ENCODE measurements around the gene TERB1.

TERB1 gene, protein sequence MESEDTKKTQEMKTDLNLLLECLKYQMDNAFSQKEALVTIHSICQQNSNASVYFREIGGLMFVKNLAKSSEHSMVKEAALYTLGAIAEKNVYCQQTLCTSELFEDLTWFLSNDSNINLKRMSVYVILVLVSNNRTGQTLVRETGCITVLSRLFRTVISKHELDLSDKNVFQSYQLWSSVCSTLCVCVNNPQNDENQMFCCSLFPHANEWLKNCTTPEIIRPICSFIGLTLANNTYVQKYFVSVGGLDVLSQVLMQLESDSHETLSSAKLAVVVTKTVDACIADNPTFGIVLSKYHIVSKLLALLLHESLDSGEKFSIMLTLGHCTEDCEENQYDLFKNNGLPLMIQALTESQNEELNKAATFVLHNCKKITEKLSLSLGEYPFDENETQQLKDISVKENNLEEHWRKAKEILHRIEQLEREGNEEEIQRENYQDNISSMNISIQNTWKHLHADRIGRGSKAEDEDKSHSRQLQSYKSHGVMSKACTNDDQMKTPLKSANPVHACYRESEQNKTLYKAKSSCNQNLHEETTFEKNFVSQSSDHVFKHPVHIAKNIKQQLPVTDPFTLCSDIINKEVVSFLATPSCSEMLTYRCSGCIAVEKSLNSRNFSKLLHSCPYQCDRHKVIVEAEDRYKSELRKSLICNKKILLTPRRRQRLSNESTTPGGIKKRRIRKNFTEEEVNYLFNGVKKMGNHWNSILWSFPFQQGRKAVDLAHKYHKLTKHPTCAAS

DNA sequence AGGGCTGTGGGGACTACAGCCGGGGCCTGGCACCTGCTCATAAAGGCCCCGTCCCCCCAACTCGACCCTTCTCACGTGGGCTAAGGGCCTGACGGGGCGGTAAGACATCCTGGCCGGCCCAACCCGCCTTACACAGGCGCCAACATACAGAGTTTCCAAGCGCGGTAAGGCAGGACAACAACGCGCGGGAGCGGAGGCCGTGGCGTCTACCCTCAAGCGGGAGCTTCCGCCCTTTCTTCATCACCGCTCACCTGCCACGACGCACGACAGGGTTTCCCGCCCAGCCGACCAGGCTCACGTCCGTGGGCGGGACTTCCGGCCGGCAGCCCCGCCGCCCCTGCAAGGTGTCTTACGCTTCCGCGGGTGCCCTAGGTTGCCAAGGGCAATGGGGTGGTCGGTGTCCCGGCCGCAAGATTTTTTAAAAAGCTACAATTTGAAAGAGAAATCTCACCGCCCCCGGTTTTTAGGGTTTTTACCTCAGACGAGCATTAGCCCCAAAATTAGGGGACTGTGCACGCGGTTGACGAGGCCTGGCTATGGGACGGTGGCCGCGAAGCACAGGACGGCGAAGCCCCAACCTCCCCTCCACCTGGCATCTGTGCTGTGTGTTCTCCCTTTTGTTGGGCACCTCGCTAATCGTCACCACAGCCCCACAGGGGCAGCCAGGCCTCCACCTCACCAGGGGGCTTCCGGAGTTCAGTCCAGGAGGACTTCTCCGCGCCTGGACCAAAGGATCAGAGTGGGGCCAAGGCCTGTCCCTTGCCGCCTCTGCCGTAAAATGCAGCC, at the start of gene TERB1:
Gene TERB1, minus strand, starts transcription at position 265 of the 786 bp plus-strand sequence. CDS start 4,786 bp downstream, outside the sequence.
- no peak for DNase-seq (ENCODE audit: low read depth)

DNA sequence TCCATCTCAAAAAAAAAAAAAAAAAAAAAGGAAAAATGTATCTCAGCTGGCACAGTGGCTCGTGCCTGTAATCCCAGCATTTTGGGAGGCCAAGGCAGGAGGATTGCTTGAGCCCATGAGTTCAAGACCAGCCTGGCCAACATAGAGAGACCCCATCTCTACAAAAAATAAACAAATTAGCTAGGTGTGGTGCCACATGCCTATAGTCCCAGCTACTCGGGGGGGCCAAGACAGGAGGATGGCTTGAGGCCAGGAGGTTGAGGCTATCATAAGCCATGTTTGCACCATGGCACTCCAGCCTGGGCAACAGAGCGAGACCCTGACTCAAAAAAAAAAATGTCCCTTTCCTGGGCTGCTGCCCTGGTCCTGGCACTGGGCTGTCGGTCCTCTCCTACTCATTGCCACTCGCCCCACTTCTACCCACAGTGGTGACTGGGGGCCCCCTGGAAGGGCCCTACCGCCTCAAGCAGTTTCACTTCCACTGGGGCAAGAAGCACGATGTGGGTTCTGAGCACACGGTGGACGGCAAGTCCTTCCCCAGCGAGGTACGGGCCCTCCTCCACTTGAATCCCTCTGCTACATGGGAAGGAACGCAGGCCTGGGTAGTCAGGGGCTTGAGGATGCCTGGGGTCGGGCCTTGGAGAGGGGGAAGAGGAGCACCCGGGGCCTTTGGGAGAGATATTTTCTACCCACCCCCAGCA, 48.9 kb upstream of the TERB1 start:
- DNase-seq (ENCODE audit: low read depth): no peak

DNA sequence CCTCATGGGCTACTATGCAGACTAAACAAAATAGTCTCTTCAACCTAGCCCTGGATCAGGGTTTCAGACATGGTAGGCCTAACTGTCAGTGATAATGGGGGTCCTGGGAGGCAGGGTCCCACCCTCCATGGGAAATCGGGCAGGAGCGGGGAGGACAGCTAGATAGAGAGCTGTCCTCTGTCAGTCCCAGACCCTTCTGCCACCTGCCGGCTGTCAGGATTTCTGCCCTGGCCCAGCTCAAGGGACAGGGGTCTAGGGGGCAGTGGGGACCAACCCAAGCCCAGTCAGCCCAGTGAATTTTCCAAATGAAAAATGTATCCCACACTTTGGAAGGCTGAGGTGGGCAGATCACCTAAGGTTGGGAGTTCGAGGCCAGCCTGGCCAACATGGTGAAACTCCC, 48.2 kb upstream of the TERB1 start:
- DNase-seq (ENCODE audit: low read depth): no peak

DNA sequence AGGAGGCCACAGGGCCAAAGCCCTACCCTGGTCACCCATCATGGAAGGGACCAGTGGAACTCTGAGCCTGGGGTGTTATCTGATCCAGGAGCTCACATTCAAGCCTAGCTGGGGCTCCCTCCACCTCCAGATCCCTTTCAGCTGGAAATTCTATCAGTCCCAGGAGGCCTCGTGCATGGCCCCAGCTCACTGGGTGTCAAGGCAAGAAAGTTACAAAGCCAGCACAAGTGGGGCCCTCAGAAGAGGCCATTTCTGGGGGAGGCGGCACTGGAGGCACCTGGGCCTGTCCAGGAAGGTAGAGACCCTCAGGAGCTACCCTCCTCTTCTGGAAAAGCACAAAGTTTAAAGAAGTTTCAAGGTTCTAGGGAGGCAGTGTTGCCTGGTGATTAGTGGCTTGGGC, 47.6 kb upstream of the TERB1 start:
- no peak for DNase-seq (ENCODE audit: low read depth)

DNA sequence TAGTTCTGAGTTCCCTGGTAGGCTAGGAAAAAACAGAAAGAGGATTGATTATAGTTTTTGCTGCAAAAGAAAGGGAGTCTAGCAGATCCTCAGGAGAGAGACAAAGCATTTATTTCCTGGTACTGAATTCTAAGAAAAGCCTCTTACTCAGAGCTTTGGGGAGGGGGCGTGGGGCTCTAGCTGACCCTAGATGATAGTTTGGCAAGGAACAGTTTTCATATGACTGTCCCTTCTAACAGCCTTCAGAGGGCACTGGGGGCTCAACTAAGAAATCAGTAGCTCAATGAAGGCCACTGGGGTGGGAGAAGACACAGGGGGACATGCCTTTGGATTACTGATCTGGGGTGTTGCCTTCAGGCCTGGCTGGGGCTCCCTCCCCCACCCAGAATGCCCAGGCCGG, 46.8 kb upstream of the TERB1 start:
- DNase-seq (ENCODE audit: low read depth): no peak

DNA sequence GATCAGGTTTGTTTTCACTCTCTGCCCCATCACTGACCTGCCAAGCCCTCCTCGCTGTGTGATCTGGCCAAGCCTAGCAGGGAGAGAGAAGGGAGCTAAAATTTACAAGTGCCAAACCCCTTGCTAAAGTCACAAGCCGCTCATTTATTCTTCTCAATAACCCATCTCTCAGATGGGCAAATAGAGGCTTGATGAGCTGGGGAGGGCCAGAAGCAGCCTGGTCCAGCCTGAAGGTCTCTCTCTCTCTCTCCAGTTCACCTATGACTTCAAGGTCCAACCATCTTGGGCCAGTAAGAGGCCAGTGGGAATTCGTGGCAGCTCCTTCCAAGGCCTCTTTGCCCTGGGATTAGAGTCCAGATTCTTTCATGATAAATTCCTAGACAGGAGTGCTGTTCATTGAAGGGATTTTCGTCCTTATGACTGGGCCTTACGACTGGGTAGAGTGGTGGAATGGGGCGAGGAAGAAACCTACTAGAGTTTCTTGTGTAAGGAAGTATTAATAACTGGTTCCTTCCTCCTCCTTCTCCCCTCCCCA, 46.2 kb upstream of the TERB1 start:
- DNase-seq (ENCODE audit: low read depth): no peak

DNA sequence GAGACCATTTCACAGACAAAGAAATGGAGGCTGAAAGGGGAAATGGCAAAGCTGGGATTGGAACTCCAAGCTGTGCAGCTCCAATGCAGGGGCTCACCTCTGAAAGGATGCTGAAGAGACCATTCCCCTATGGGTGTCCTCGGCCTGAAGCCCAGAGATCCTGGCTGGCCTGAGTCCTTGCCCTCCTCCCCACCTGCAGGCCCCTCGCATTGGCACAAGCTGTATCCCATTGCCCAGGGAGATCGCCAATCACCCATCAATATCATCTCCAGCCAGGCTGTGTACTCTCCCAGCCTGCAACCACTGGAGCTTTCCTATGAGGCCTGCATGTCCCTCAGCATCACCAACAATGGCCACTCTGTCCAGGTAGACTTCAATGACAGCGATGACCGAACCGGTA, 45.4 kb upstream of the TERB1 start:
- no peak for DNase-seq (ENCODE audit: low read depth)

DNA sequence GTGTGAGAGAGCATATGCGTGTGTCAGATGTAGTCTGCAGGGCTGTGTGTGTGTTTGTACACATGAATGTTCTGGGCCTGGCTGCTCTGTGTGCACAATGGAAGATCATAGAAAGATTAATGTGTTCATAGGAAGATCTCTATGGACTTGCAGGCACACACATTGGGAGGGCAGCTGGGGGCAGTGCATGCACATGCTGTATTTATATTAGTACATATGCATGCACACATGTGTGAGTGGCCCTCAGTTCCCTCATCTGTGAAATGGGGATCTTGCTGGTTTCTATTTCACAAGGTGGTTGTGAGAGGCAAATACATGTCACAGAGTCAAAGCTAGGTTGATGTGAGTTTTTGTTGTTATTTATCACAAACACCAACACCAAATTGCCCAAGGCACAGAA, 44.9 kb upstream of the TERB1 start:
- DNase-seq (ENCODE audit: low read depth): no peak

DNA sequence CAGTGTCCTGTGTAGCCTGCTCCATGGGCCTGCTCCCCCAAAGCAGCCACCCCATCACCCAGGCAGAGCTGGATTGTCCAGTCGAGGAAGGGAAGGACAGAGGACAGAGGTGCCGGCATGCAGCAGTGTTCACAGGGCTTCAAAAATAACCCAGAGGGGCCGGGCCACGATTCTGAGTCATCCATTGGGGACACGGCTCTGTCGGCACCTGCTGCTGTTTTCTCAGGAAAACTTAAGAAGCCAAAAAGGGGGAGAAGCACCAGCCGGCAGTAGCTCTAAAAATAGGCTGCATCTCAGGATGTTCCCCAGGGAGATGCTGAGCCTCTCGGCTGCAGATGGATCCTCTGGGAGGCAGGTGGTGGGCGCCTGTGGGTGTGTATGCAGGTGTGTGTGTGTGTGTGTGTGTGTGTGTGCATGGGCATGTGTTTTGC, 44.4 kb upstream of the TERB1 start:
- DNase-seq (ENCODE audit: low read depth): no peak

DNA sequence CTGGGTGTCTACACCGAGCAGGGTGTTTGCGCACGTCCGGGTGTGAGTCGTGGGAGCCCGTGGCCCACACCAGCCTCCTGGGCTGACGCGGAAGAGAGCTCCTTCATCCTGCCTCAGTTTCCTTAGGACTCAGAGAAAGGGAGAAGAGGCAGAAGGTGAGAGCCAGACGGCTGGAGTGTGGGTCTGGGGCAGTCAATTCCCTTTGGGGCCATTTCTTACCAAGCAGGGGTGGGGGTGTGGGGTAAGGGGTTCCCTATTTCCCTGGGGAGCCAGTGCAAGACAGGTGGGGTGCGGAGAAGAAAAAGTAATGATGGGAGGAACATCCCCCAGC, 43.7 kb upstream of the TERB1 start:
- no peak for DNase-seq (ENCODE audit: low read depth)

DNA sequence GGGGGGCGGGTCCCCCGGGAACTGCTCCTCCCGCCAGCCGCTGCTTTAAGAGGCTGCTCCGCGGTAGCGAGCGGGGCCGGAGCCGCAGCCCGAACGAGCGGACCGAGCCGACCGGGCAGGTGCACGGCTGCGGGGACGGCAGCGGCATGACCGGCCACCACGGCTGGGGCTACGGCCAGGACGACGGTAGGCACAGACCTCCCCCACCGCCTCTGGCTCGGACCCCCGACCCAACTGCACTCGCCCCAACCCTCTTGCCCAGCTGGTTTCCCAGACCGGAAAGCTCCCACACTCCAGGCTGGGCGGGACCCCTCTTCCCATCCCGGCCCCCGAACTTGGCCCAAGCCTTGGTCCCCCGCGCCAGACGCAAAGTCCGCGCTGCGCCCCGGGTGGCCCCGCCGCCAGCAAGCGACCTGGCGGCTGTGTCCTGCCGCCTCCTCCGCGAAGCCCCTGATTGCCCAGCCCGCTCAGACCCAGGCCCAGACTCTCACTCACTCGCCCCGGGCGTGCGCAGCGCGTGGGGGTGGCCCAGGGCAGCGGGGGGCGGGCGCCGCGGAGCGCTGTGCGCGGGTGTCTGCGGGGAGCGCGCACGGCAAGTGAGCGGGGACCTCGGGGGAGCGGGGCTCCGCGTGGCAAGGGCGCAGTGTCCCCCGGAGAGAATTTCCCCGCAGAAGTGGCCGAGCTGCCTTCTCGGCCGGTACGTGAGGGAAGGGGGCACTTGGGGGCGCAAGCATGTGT, 43.1 kb upstream of the TERB1 start, which contains the start of gene CA7:
Gene CA7, plus strand, starts transcription at position 73 of the 738 bp plus-strand sequence. Its CDS starts 74 bp downstream, at position 147.
- no peak for DNase-seq (ENCODE audit: low read depth)

DNA sequence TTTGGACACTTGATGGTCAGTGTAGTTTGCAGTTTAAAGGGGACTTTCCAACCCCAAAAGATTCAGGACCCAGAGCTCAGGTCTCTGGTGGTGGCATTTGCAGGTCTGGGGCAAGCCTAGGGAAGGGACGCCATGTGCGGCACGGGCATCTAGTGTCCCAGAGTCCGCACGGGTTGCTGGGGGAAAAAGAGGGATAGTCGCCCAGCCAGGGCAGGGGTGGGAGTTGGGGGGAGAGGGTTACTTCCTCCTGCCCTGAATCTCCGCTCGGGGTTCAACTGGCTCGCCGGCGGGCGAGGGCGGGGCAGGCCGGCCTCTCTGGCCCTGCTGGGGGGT, 42.6 kb upstream of the TERB1 start:
- DNase-seq (ENCODE audit: low read depth): no peak

DNA sequence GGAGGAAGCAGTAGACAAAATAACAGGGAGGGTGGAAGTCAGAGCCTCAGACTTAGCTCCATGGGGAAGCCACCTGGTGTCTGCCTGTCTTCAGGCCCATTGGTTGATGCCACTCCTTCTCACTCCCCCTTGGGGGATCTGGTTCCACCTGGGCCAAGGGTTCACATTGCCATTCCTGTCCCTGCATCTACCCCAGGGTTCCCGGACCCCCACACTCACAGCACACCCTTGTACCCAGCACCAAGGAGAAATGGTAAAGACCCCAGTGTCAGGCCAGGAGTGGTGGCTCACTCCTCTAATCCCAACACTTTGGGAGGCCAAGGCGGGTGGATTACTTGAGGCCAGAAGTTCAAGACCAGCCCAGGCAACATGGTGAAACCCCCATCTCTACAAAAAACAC, 41.8 kb upstream of the TERB1 start:
- no peak for DNase-seq (ENCODE audit: low read depth)

DNA sequence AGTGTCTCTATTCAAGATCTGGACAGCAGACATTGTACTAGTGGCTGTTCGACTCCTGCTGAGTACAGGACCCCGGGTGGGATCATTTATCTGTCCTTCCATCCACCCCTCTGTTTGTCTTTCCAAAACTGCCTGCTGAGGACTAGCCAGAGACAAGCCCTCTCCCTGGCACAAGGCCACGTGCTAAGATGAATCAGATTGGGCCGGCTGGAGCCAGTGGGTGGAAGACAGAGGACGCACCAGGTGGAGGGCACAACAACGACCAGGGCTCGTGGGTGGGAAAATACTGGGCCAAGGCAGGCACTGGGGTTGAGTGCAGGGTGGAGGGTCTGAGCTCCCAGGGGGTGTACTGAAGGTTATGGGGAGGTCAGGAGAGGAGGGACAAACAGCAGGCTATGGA, 41.4 kb upstream of the TERB1 start:
- DNase-seq (ENCODE audit: low read depth): no peak

DNA sequence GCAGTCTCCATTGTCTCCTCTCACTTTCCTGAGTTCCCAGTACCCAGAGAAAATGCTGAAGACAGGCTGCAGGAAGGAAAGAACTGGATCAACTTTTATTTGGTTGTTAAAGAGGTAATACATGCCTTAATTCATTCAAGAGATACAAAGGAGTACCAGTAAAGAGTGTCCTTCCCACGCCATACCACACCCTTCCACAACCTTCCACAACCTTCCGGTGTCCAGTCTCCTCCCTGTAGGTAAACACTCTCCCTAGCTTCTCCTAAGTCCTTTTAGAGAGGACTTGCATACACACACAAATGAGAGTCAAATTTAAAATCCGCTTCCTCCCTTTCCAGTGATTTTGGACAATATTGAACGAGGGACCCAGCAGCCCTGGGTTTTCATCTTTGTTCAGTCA, 40.0 kb upstream of the TERB1 start:
- no peak for DNase-seq (ENCODE audit: low read depth)

DNA sequence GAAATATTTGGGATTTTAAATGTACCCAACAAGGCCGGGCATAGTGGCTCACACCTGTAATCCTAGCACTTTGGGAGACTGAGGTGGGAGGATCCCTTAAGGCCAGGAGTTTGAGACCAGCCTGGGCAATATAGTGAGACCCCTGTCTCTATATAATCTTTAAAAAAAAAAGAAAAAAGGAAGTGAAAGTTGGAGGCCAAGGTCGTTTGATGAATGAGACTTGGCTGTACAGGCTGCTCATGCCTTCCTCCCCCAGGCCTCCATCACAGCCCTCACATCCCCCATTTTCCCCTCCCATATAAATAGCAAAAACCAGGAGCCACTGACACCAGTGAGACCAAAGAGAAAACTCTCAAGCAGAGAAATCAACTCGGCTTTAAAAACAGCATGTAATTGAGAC, 39.5 kb upstream of the TERB1 start:
- no peak for DNase-seq (ENCODE audit: low read depth)

DNA sequence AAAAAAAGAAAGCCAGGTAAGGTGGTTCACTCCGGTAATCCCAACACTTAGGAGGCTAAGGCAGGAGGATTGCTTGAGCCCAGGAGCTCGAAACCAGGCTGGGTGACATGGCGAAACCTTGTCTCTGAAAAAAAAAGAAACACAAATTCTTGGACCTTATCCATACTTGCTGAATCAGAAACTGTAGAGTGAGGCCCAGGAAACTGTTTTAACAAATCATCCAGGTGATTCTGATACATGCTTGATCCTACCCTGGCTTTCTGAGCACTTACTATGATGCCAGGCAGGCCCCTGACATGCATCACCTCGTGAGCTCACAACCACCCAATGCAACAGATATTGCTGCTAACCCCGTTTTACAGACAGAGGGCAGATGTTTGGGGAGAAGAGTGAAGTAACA, 33.4 kb upstream of the TERB1 start:
- DNase-seq (ENCODE audit: low read depth): no peak

DNA sequence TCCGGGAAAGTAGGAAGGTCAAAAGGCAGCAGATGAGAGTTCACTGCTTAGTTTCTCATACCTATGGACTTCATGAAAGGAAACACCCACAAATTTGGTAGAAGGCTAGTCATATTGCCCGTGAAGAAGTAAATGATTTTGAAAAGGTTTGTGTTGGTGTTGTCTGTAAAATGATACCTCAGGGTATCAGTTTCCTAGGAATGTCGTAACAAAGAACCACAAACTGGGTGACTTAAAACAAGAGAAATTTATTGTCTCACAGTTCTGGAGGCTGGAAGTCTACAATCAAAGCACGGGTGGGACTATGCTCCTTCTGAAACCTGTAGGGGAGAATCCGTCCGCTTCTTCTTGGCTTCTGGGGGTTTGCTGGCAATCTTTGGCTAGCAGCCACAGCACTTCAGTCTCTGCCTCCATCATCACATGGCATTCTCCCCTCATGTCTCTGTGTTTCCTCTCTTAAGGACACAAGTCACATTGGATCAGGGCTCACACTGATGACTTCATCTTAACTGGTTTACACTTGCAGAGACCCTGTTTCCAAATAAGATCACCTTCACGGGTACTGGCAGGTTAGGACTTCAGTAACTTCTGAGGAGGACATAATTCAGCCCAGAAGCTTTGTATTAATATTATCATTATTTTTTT, 31.4 kb upstream of the TERB1 start:
- no peak for DNase-seq (ENCODE audit: low read depth)

DNA sequence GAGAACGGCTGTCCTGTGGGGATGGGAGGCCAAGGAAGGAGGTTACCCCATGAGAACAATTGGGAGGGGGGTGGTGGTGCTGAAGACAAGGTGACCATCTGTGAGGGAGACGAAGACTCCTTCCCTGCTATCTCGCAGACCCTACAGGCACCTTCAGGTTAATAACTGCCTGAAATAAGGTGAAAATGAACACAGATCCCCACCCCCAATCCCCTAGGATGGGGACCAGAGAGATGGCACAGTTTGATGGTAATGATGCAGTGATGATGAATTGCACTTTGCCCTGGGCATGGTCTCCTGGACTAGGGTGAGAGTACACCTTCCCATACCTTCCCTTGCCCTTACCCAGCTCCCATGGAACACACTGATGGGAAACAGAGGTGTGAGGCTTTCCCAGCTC, 30.8 kb upstream of the TERB1 start:
- DNase-seq (ENCODE audit: low read depth): no peak

All from fibroblast of the conjunctiva (primary cell).